HG03457 (cell line): ENCODE results near the gene LY6G6C.

Experiments used
- ATAC-seq: cut with Tn5 transposase; IDR thresholded peaks from one replicate; pipeline ENCODE4 v1.9.1; 2021; ENCODE audit warnings: moderate number of reproducible peaks; ENCODE audit not compliant: unreplicated experiment

Gene LY6G6C

GRCh38 chr6:31742894-31743293 lies 21.3 kb upstream of the LY6G6C start:
- ATAC-seq, result no peak

- ATAC-seq, result no peak
Measured at GRCh38 chr6:31741815-31742214, 20.3 kb upstream of the LY6G6C start.

- ATAC-seq, result no peak
Measured at GRCh38 chr6:31740397-31741223, 19.1 kb upstream of the LY6G6C start.

GRCh38 chr6:31739639-31740396 lies 18.3 kb upstream of the LY6G6C start, which contains the start of gene MSH5:
Gene MSH5, plus strand, starts transcription at chr6:31740005. Its CDS starts 462 bp downstream, at chr6:31740467.
- ATAC-seq, result peak; percentile 58

GRCh38 chr6:31737991-31738979 lies 16.7 kb upstream of the LY6G6C start:
- no peak for ATAC-seq

- ATAC-seq, result no peak
Measured at GRCh38 chr6:31737315-31737990, 15.9 kb upstream of the LY6G6C start.

GRCh38 chr6:31736768-31737314 lies 15.3 kb upstream of the LY6G6C start:
- ATAC-seq, result no peak

- no peak for ATAC-seq
Measured at GRCh38 chr6:31736021-31736767, 14.6 kb upstream of the LY6G6C start, which contains the start of gene CLIC1. Gene CLIC1, minus strand, starts transcription at chr6:31736530. Its CDS starts 230 bp downstream, at chr6:31736300.

GRCh38 chr6:31734821-31735406 lies 13.4 kb upstream of the LY6G6C start:
- no peak for ATAC-seq

- no peak for ATAC-seq
Measured at GRCh38 chr6:31734247-31734820, 12.8 kb upstream of the LY6G6C start.

- ATAC-seq, result no peak
Measured at GRCh38 chr6:31733734-31734133, 12.2 kb upstream of the LY6G6C start.

- ATAC-seq, result no peak
Measured at GRCh38 chr6:31732029-31732428, 10.5 kb upstream of the LY6G6C start.

GRCh38 chr6:31730631-31731086 lies 9.1 kb upstream of the LY6G6C start:
- no peak for ATAC-seq

- no peak for ATAC-seq
Measured at GRCh38 chr6:31729979-31730630, 8.6 kb upstream of the LY6G6C start.

- no peak for ATAC-seq
Measured at GRCh38 chr6:31729515-31729978, 8.0 kb upstream of the LY6G6C start.

- no peak for ATAC-seq
Measured at GRCh38 chr6:31728767-31729514, 7.4 kb upstream of the LY6G6C start, which contains the start of gene DDAH2. Gene DDAH2, minus strand, starts transcription at chr6:31729299. Its CDS starts 138 bp downstream, at chr6:31729161.
